ENCODE results near the gene DHRS13. TPM values are rescaled to one million over a fixed set of nuclear protein-coding genes. Genes with fewer than 3 reads are reported as not detected.

The DHRS13 gene
- polyA plus RNA-seq, 1 donor from 2014 or later = 91.1 TPM

- no peak for TF ChIP-seq RAD21 (conservative IDR thresholded peaks at IDR 0.05)
Observed at GRCh38 chr17:28948342-28948741, 45.5 kb upstream of the DHRS13 start (continued).

GRCh38 chr17:28947639-28948038 is 44.8 kb upstream of the DHRS13 start:
- TF ChIP-seq POLR2AphosphoS5 (IDR thresholded peaks at IDR 0.05) (no peak), SMC3 (conservative IDR thresholded peaks at IDR 0.05; ENCODE audit: poor library complexity) (no peak), REST (IDR thresholded peaks at IDR 0.05; ENCODE audit: borderline replicate concordance) (no peak), CTCF (IDR thresholded peaks at IDR 0.05; ENCODE audit: poor library complexity, severe bottlenecking) (no peak), EZH2 (IDR thresholded peaks at IDR 0.05; ENCODE audit: borderline replicate concordance, insufficient read depth, low read length, poor library complexity, severe bottlenecking) (no peak), EP300 (conservative IDR thresholded peaks at IDR 0.05; ENCODE audit: poor library complexity, severe bottlenecking) (no peak)
- Histone ChIP-seq H4K20me1 (ENCODE audit: insufficient read depth) (peaks cover 15% of the 10 kb centered on the region), H3K9me2 (ENCODE audit: insufficient read depth, low read length) (no peaks in the 10 kb centered on the region), H3K36me3 (ENCODE audit: insufficient read depth, low read length) (no peaks in the 10 kb centered on the region), H3K4me2 (ENCODE audit: low read length) (peak overlapping the region; percentile 66), H3K27ac (ENCODE audit: low read length) (no peak overlapping the region), H2AFZ (ENCODE audit: low read depth, low read length) (no peak overlapping the region), H3K79me2 (replicated peaks; ENCODE audit: insufficient read depth, low read length) (peaks cover 81% of the 10 kb centered on the region), H3K4me3 (ENCODE audit: low read length) (peak overlapping the region; percentile 96), H3K9ac (ENCODE audit: low read length) (peak overlapping the region; percentile 99), H3K9me3 (ENCODE audit: low read length) (no peaks in the 10 kb centered on the region), H3F3A (ENCODE audit: insufficient read depth, low read length, poor library complexity, severe bottlenecking) (peaks cover 2% of the 10 kb centered on the region), H3K27me3 (ENCODE audit: insufficient read depth, low read depth, low read length) (no peaks in the 10 kb centered on the region)

GRCh38 chr17:28946239-28946638 is 43.4 kb upstream of the DHRS13 start:
- no peak overlapping the region for H3K9ac ChIP-seq (ENCODE audit: low read length)
- H3K79me2 ChIP-seq (replicated peaks; ENCODE audit: insufficient read depth, low read length) = peaks cover 93% of the 10 kb centered on the region
- H3K27ac ChIP-seq (ENCODE audit: low read length) = no peak overlapping the region
- H3K4me2 ChIP-seq (ENCODE audit: low read length) = no peak overlapping the region
- H3K36me3 ChIP-seq (ENCODE audit: insufficient read depth, low read length) = no peaks in the 10 kb centered on the region
- H4K20me1 ChIP-seq (ENCODE audit: insufficient read depth) = peaks cover 15% of the 10 kb centered on the region
- H3K9me3 ChIP-seq (ENCODE audit: low read length) = no peaks in the 10 kb centered on the region
- H3K4me3 ChIP-seq (ENCODE audit: low read length) = no peak overlapping the region
- peaks cover 2% of the 10 kb centered on the region for H3F3A ChIP-seq (ENCODE audit: insufficient read depth, low read length, poor library complexity, severe bottlenecking)
- H3K27me3 ChIP-seq (ENCODE audit: insufficient read depth, low read depth, low read length) = no peaks in the 10 kb centered on the region
- no peak for TF ChIP-seq REST (IDR thresholded peaks at IDR 0.05; ENCODE audit: borderline replicate concordance)
- TF ChIP-seq EP300 (conservative IDR thresholded peaks at IDR 0.05; ENCODE audit: poor library complexity, severe bottlenecking) = no peak
- no peak overlapping the region for H2AFZ ChIP-seq (ENCODE audit: low read depth, low read length)
- no peaks in the 10 kb centered on the region for H3K9me2 ChIP-seq (ENCODE audit: insufficient read depth, low read length)
